HepG2 (cell line): Measurements from ENCODE around the gene DGKB. TPM values are rescaled to one million over a fixed set of nuclear protein-coding genes. Genes with fewer than 3 reads are reported as not detected.

Experiments used
- ATAC-seq: fragments of 200-7000 bp; cut with Tn5 transposase; 3 replicates; pipeline ENCODE4 v1.9.1; 2020; ENCODE audit warnings: mild to moderate bottlenecking, moderate library complexity
- BruUV-seq: library from RNA; stranded (reverse); fragments of 400-500 nt; replicated peaks from 2 replicates; lab custom pipeline; 2021; lab: Mats Ljungman, UMichigan
- CTCF ChIA-PET: fragments of 300-600 bp; formaldehyde crosslinking; extraction: SDS; loops from one replicate; lab custom pipeline; 2021; ENCODE audit warnings: low total read pairs, inconsistent platforms, low intra/inter-chr PET ratio; lab: Yijun Ruan, JAX
- POLR2A ChIA-PET: fragments of 350-600 bp; sonication (Branson Sonifier 250); formaldehyde crosslinking; loops from one replicate; lab custom pipeline; 2020; ENCODE audit warnings: antibody characterized with exemption, inconsistent platforms; lab: Yijun Ruan, JAX
- DNase-seq: peaks from one replicate; pipeline ENCODE4 v3.0.0-alpha.2; 2015; ENCODE audit warnings: low spot score
- FAIRE-seq: peaks from 3 replicates; lab custom pipeline; 2011; peaks lifted over from hg19 to GRCh38; lab: Jason Lieb, UNC
- H2AFZ ChIP-seq: one replicate; pipeline ENCODE4 v1.6.1; 2011; ENCODE audit warnings: low read length, inconsistent platforms
- H3K27ac ChIP-seq: fragments of 300-600 bp; 3 replicates; pipeline ENCODE4 v1.8.0; 2011; ENCODE audit warnings: mixed run types, mild to moderate bottlenecking, mixed read lengths, low read length, inconsistent platforms; ENCODE audit not compliant: insufficient read depth; ENCODE audit errors: extremely low read length
- H3K27me3 ChIP-seq, 2 experiments: fragments of 200-600 bp in 1 of 2; 2 replicates in 1 of 2; 3 replicates in 1 of 2; pipeline versions ENCODE4 v1.6.0 to v1.8.0; 2011; ENCODE audit warnings: low read length in 2 of 2, mild to moderate bottlenecking in 2 of 2, moderate library complexity in 2 of 2, inconsistent platforms in 1 of 2; ENCODE audit not compliant: insufficient read depth in 2 of 2, control insufficient read depth in 1 of 2
- H3K36me3 ChIP-seq, 2 experiments: fragments of 200-600 bp in 1 of 2; replicated peaks in 1 of 2; 2 replicates in 1 of 2; 3 replicates in 1 of 2; pipeline versions ENCODE4 v1.5.1 to v1.8.0; 2011; ENCODE audit warnings: low read length in 2 of 2, inconsistent platforms in 1 of 2; ENCODE audit not compliant: insufficient read depth in 2 of 2, control insufficient read depth in 1 of 2
- H3K4me1 ChIP-seq: 2 replicates; pipeline ENCODE4 v1.5.1; 2012; ENCODE audit warnings: low read length, inconsistent platforms; ENCODE audit not compliant: insufficient read depth
- H3K4me2 ChIP-seq: 2 replicates; pipeline ENCODE4 v1.6.0; 2011; ENCODE audit warnings: low read depth, low read length, inconsistent platforms
- H3K4me3 ChIP-seq, 3 experiments: fragments of 200-600 bp in 1 of 3; sonication (generic), shearing (Covaris generic) in 1 of 3; replicated peaks in 1 of 3; 2 replicates each; pipeline ENCODE4 v1.5.1; 2011 to 2016; ENCODE audit warnings: low read length in 3 of 3, inconsistent platforms in 2 of 3, low read depth in 2 of 3, mild to moderate bottlenecking in 2 of 3, control low read depth in 1 of 3, mixed read lengths in 1 of 3; ENCODE audit not compliant: insufficient read depth in 1 of 3
- H3K79me2 ChIP-seq: one replicate; pipeline ENCODE4 v1.6.1; 2011; ENCODE audit warnings: low read length, inconsistent platforms; ENCODE audit not compliant: insufficient read depth
- H3K9ac ChIP-seq: 2 replicates; pipeline ENCODE4 v1.6.0; 2011; ENCODE audit warnings: mild to moderate bottlenecking, low read depth, low read length, inconsistent platforms; ENCODE audit not compliant: insufficient read depth
- H3K9me3 ChIP-seq: 2 replicates; pipeline ENCODE4 v1.5.1; 2012; ENCODE audit warnings: mild to moderate bottlenecking, low read length
- H4K20me1 ChIP-seq: 2 replicates; pipeline ENCODE4 v1.6.0; 2011; ENCODE audit warnings: inconsistent platforms, mild to moderate bottlenecking, low read length, moderate library complexity; ENCODE audit not compliant: insufficient read depth
- CBX5 ChIP-seq: sonication (generic); formaldehyde crosslinking; IDR thresholded peaks from 2 replicates; pipeline ENCODE4 v1.4.0; 2020; ENCODE audit warnings: missing genetic modification reagents, borderline replicate concordance
- FIP1L1 ChIP-seq: fragments of 200-400 bp; formaldehyde crosslinking; IDR thresholded peaks from 2 replicates; pipeline ENCODE4 v1.6.1; 2018; ENCODE audit warnings: low read depth, mild to moderate bottlenecking, low read length, moderate library complexity, borderline replicate concordance; ENCODE audit not compliant: insufficient read depth
- HOXA5 ChIP-seq: sonication (generic); formaldehyde crosslinking; IDR thresholded peaks from 2 replicates; pipeline ENCODE4 v1.4.0; 2020; ENCODE audit warnings: missing genetic modification reagents
- JUNB ChIP-seq: sonication (generic); formaldehyde crosslinking; IDR thresholded peaks from 2 replicates; pipeline ENCODE4 v1.8.0; 2022; ENCODE audit warnings: missing genetic modification reagents, mild to moderate bottlenecking, borderline replicate concordance
- KDM5A ChIP-seq: fragments of 200-600 bp; sonication (generic); IDR thresholded peaks from 2 replicates; pipeline ENCODE4 v1.7.0; 2018; ENCODE audit warnings: antibody characterized with exemption, mild to moderate bottlenecking, low read length, borderline replicate concordance
- NFRKB ChIP-seq: fragments of 450-650 bp; IDR thresholded peaks from 2 replicates; pipeline ENCODE4 v1.6.1; 2017
- NKX3-1 ChIP-seq: sonication (generic); formaldehyde crosslinking; IDR thresholded peaks from 2 replicates; pipeline ENCODE4 v1.5.0; 2020; ENCODE audit warnings: missing genetic modification reagents
- RFX5 ChIP-seq: IDR thresholded peaks from 2 replicates; pipeline ENCODE4 v1.6.1; 2011; ENCODE audit warnings: low read depth, low read length, improper control_type of control experiment
- RFXAP ChIP-seq: sonication (generic); formaldehyde crosslinking; IDR thresholded peaks from 2 replicates; pipeline ENCODE4 v1.4.0; 2020; ENCODE audit warnings: missing genetic modification reagents, borderline replicate concordance
- U2AF1 ChIP-seq: fragments of 200-400 bp; formaldehyde crosslinking; optimal IDR thresholded peaks from 2 replicates; pipeline ENCODE3; 2017; ENCODE audit warnings: mild to moderate bottlenecking, low read depth, low read length
- ZNF326 ChIP-seq: sonication (generic); formaldehyde crosslinking; IDR thresholded peaks from 2 replicates; pipeline ENCODE4 v1.4.0; 2020; ENCODE audit warnings: missing genetic modification reagents, borderline replicate concordance
- ZNF33B ChIP-seq: sonication (generic); formaldehyde crosslinking; IDR thresholded peaks from 2 replicates; pipeline ENCODE4 v1.5.1; 2020; ENCODE audit warnings: mild to moderate bottlenecking, missing genetic modification reagents
- ZNF564 ChIP-seq: sonication (generic); formaldehyde crosslinking; IDR thresholded peaks from 2 replicates; pipeline ENCODE4 v1.8.1; 2023; ENCODE audit warnings: mild to moderate bottlenecking, missing genetic modification reagents
- ZNF629 ChIP-seq: sonication (generic); formaldehyde crosslinking; conservative IDR thresholded peaks from 2 replicates; pipeline ENCODE4 v1.5.0; 2020; ENCODE audit warnings: missing genetic modification reagents
- ZSCAN22 ChIP-seq: sonication (generic); formaldehyde crosslinking; IDR thresholded peaks from 2 replicates; pipeline ENCODE4 v1.4.0; 2020; ENCODE audit warnings: mild to moderate bottlenecking, missing genetic modification reagents
- WGBS: methylation state at CpG from one replicate; pipeline ENCODE4 v1.1.6; 2017; ENCODE audit warnings: low lambda C conversion rate; 5-methylcytosine and 5-hydroxymethylcytosine counted together
- in situ Hi-C: cut with HindIII; loops from 2 replicates; pipeline ENCODE4 v1.10.0; 2017; ENCODE audit warnings: low pct_unique_long_range_greater_than_20kb; ENCODE audit not compliant: extremely low pct_ligation_motif_present
- intact Hi-C: fragments of 100-400 bp; cut with micrococcal nuclease; formaldehyde crosslinking; loops from one replicate; pipeline ENCODE4 v1.10.0; 2022; ENCODE audit not compliant: unreplicated experiment
- polyA plus RNA-seq, 8 experiments: library from polyadenylated mRNA; depleted of rRNA in 3 of 8; stranded (reverse) in 7 of 8; unstranded in 1 of 8; fragments of >200 nt; fragmentation: Illumina TruSeq in 4 of 8; extraction: Trizol in 4 of 8; gene quantifications; 2 replicates each; pipeline versions ENCODE4 v1.2.1 to v1.2.3, GENCODE V29; 2011 to 2016; ENCODE audit warnings: low read depth in 4 of 8, missing spikeins in 1 of 8, mixed read lengths in 1 of 8; ENCODE audit not compliant: insufficient read depth in 1 of 8
- total RNA-seq, 5 experiments: library from RNA; depleted of rRNA; stranded (reverse); fragments of >200 nt; fragmentation: Illumina TruSeq; extraction: Trizol; gene quantifications; 2 replicates each; pipeline ENCODE4 v1.2.3, GENCODE V29; 2016; ENCODE audit warnings: low read depth in 1 of 5
- TF ChIP-seq, protein P1 (sequence below): sonication (generic); formaldehyde crosslinking; IDR thresholded peaks from 2 replicates; pipeline ENCODE4 v1.9.0; 2022; ENCODE audit warnings: missing genetic modification reagents, mild to moderate bottlenecking, borderline replicate concordance
- TF ChIP-seq, protein P2 (sequence below): sonication (generic); formaldehyde crosslinking; IDR thresholded peaks from 2 replicates; pipeline ENCODE4 v1.5.0; 2020; ENCODE audit warnings: missing genetic modification reagents

DGKB gene
- total and polyA plus RNA-seq, 2 of the 13 experiments (the other 11 are each of a cell fraction or from before 2014, with no cell fraction given) = not detected

DNA sequence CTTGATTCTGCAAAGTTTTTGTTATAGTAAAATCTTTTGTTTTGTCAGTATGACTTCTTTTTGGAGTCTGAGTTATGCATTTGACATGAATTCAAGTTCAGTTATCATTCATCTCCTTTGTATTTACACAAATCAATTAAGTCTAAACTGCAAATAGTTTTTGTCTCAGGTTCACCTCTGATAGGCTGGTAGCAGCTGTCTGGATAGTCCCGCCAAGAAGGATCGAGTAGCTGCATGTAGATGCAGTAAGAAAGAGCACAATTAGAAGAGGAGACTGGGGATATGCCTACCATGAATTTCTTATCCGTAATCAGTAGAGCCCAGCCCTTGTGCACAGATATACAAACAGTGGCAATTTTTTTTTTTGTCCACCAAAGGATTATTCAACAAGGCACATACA is 520.6 kb downstream of the DGKB start:
- CTCF ChIA-PET = no interaction called here
- no peaks in the 10 kb centered on the region for H3K27me3 ChIP-seq
- POLR2A ChIA-PET = no interaction called here
- intact Hi-C loops = no loop called here
- H3K27ac ChIP-seq = no peak overlapping the region
- H3K4me1 ChIP-seq = no peaks in the 10 kb centered on the region
- no TSS peak for BruUV-seq
- H4K20me1 ChIP-seq = no peaks in the 10 kb centered on the region
- ATAC-seq = no peak
- H3K9me3 ChIP-seq = peaks cover 84% of the 10 kb centered on the region
- TF ChIP-seq ZNF33B (CRISPR knock-in tag) (no peak), ZNF629 (CRISPR knock-in tag) (no peak), ZNF326 (CRISPR knock-in tag) (no peak), RFXAP (CRISPR knock-in tag) (no peak), ZSCAN22 (CRISPR knock-in tag) (no peak), HOXA5 (CRISPR knock-in tag) (no peak), CBX5 (CRISPR knock-in tag) (no peak), KDM5A (no peak), RFX5 (no peak), NKX3-1 (CRISPR knock-in tag) (no peak), ZNF564 (CRISPR knock-in tag) (no peak), U2AF1 (no peak), NFRKB (no peak), JUNB (CRISPR knock-in tag) (no peak), FIP1L1 (no peak)
- TF ChIP-seq, protein P1, sequence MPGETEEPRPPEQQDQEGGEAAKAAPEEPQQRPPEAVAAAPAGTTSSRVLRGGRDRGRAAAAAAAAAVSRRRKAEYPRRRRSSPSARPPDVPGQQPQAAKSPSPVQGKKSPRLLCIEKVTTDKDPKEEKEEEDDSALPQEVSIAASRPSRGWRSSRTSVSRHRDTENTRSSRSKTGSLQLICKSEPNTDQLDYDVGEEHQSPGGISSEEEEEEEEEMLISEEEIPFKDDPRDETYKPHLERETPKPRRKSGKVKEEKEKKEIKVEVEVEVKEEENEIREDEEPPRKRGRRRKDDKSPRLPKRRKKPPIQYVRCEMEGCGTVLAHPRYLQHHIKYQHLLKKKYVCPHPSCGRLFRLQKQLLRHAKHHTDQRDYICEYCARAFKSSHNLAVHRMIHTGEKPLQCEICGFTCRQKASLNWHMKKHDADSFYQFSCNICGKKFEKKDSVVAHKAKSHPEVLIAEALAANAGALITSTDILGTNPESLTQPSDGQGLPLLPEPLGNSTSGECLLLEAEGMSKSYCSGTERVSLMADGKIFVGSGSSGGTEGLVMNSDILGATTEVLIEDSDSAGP = no peak
- TF ChIP-seq, protein P2, sequence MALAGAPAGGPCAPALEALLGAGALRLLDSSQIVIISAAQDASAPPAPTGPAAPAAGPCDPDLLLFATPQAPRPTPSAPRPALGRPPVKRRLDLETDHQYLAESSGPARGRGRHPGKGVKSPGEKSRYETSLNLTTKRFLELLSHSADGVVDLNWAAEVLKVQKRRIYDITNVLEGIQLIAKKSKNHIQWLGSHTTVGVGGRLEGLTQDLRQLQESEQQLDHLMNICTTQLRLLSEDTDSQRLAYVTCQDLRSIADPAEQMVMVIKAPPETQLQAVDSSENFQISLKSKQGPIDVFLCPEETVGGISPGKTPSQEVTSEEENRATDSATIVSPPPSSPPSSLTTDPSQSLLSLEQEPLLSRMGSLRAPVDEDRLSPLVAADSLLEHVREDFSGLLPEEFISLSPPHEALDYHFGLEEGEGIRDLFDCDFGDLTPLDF = no peak
- TF ChIP-seq, all 625 proteins: peak for 0
- FAIRE-seq = no peak
- 23% methylated on average over 3 of the region's 3 CpGs for WGBS
- no peak for DNase-seq
- no peak overlapping the region for H3K4me3 ChIP-seq
- in situ Hi-C loops = no loop called here
- H3K4me2 ChIP-seq = no peak overlapping the region
- H3K9ac ChIP-seq = no peak overlapping the region
- no peak overlapping the region for H2AFZ ChIP-seq
- no peaks in the 10 kb centered on the region for H3K79me2 ChIP-seq
- H3K36me3 ChIP-seq = no peaks in the 10 kb centered on the region
